ENCODE data around the gene ZNF324B.

The ZNF324B gene

GRCh38 chr19:58460039-58460438 is 8.6 kb downstream of the ZNF324B start:
- no peaks in the 10 kb centered on the region for H3K79me1 ChIP-seq (ENCODE audit: low read length)
- H3K36me3 ChIP-seq (ENCODE audit: control insufficient read depth, insufficient read depth, low read length) = no peaks in the 10 kb centered on the region
- H3K79me2 ChIP-seq (ENCODE audit: control insufficient read depth, insufficient read depth, low read length) = no peaks in the 10 kb centered on the region
- H3K56ac ChIP-seq (ENCODE audit: low read length) = no peak overlapping the region
- H3K27ac ChIP-seq (ENCODE audit: low read depth, low read length) = no peak overlapping the region
- DNase-seq = no peak
- H3K4me3 ChIP-seq (ENCODE audit: low read length) = no peak overlapping the region
- WGBS (ENCODE audit: extremely low coverage, insufficient coverage, low lambda C conversion rate) = no CpG with 5 or more reads among the region's 2 CpGs
- no peak overlapping the region for H3K4me2 ChIP-seq (ENCODE audit: low read length)
- no peak overlapping the region for H3K9ac ChIP-seq (ENCODE audit: low read length)
- no peak overlapping the region for H3K18ac ChIP-seq (ENCODE audit: low read length)
- H2BK5ac ChIP-seq (ENCODE audit: low read length) = no peak overlapping the region
- H3K4ac ChIP-seq (ENCODE audit: low read depth, low read length) = no peak overlapping the region
- H3K4me1 ChIP-seq (ENCODE audit: control insufficient read depth, low read depth, low read length) = no peaks in the 10 kb centered on the region
- H4K8ac ChIP-seq (ENCODE audit: low read depth, low read length) = no peak overlapping the region
- no peak overlapping the region for H2BK120ac ChIP-seq (ENCODE audit: low read depth, low read length)
- no peaks in the 10 kb centered on the region for H3K27me3 ChIP-seq (ENCODE audit: insufficient read depth, low read length, poor library complexity)
- no peak overlapping the region for H4K5ac ChIP-seq (ENCODE audit: low read length)
- no peak overlapping the region for H2AK5ac ChIP-seq (ENCODE audit: low read length)
- no peak overlapping the region for H3K23ac ChIP-seq (ENCODE audit: low read length)
- H2BK15ac ChIP-seq (replicated peaks; ENCODE audit: low read depth) = no peak overlapping the region

DNA sequence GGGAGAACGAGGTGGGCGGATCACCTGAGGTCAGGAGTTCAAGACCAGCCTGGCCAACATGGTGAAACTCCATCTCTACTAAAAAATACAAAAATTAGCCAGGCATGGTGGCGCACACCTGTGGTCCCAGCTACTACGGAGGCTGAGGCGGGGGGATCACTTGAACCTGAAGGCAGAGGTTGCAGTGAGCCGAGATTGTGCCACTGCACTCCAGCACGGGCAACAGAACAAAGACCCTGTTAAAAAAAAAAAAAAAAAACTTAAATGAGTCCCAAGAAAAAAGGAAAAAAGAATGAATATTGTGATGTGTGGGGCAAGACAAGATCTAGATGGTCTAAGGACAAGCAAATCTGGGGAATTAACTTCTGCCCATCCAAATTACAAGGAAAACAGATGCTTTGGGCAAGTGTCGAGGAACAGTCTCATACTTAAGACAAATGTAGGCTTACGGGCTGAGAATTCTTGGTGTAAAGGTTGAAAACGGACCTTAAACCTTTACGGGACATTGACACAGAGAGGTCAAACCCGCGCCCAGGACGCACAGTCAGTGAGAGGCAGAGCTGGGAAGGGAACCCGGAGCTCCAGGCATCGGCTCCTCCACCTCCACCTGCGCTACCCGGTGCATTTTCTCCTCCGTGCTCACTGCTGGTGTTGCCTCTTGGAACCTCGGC is 14.8 kb downstream of the ZNF324B start:
- Histone ChIP-seq H3K4me1 (ENCODE audit: control insufficient read depth, low read depth, low read length) (no peaks in the 10 kb centered on the region), H2BK5ac (ENCODE audit: low read length) (no peak overlapping the region), H3K18ac (ENCODE audit: low read length) (no peak overlapping the region), H3K4me3 (ENCODE audit: low read length) (no peak overlapping the region), H3K27me3 (ENCODE audit: insufficient read depth, low read length, poor library complexity) (no peaks in the 10 kb centered on the region), H3K79me2 (ENCODE audit: control insufficient read depth, insufficient read depth, low read length) (no peaks in the 10 kb centered on the region), H3K56ac (ENCODE audit: low read length) (peak overlapping the region; percentile 83), H4K8ac (ENCODE audit: low read depth, low read length) (no peak overlapping the region), H3K27ac (ENCODE audit: low read depth, low read length) (no peak overlapping the region), H3K23ac (ENCODE audit: low read length) (no peak overlapping the region), H3K4ac (ENCODE audit: low read depth, low read length) (no peak overlapping the region), H3K4me2 (ENCODE audit: low read length) (peak overlapping the region; percentile 66), H2AK5ac (ENCODE audit: low read length) (no peak overlapping the region), H4K5ac (ENCODE audit: low read length) (no peak overlapping the region), H2BK15ac (replicated peaks; ENCODE audit: low read depth) (no peak overlapping the region), H3K36me3 (ENCODE audit: control insufficient read depth, insufficient read depth, low read length) (no peaks in the 10 kb centered on the region), H2BK120ac (ENCODE audit: low read depth, low read length) (no peak overlapping the region), H3K79me1 (ENCODE audit: low read length) (peaks cover 3% of the 10 kb centered on the region), H3K9ac (ENCODE audit: low read length) (peak overlapping the region; percentile 38)
- WGBS (ENCODE audit: extremely low coverage, insufficient coverage, low lambda C conversion rate) = no CpG with 5 or more reads among the region's 20 CpGs
- DNase-seq = no peak

- Histone ChIP-seq H4K5ac (ENCODE audit: low read length) (no peak within 1 kb of the TSS), H3K79me1 (ENCODE audit: low read length) (peaks cover 3% of the 10 kb centered on the region), H3K18ac (ENCODE audit: low read length) (no peak within 1 kb of the TSS), H3K79me2 (ENCODE audit: control insufficient read depth, insufficient read depth, low read length) (no peaks in the 10 kb centered on the region), H3K4ac (ENCODE audit: low read depth, low read length) (no peak within 1 kb of the TSS), H3K27me3 (ENCODE audit: insufficient read depth, low read length, poor library complexity) (no peaks in the 10 kb centered on the region), H3K56ac (ENCODE audit: low read length) (peak within 1 kb of the TSS; percentile 88), H3K36me3 (ENCODE audit: control insufficient read depth, insufficient read depth, low read length) (peaks cover under 1% of the 10 kb centered on the region), H2BK5ac (ENCODE audit: low read length) (no peak within 1 kb of the TSS), H3K9ac (ENCODE audit: low read length) (peak within 1 kb of the TSS; percentile 81), H3K4me3 (ENCODE audit: low read length) (peak within 1 kb of the TSS; percentile 74), H2BK120ac (ENCODE audit: low read depth, low read length) (no peak within 1 kb of the TSS), H3K27ac (ENCODE audit: low read depth, low read length) (no peak within 1 kb of the TSS), H3K4me1 (ENCODE audit: control insufficient read depth, low read depth, low read length) (no peaks in the 10 kb centered on the region), H2AK5ac (ENCODE audit: low read length) (no peak within 1 kb of the TSS), H3K4me2 (ENCODE audit: low read length) (peak within 1 kb of the TSS; percentile 74), H2BK15ac (replicated peaks; ENCODE audit: low read depth) (no peak within 1 kb of the TSS), H3K23ac (ENCODE audit: low read length) (no peak within 1 kb of the TSS), H4K8ac (ENCODE audit: low read depth, low read length) (no peak within 1 kb of the TSS)
- peak; percentile 99 for DNase-seq
- no CpG with 5 or more reads among the region's 92 CpGs for WGBS (ENCODE audit: extremely low coverage, insufficient coverage, low lambda C conversion rate)
These were observed 15.6 kb downstream of the ZNF324B start, which contains the start of gene ZNF324 for GRCh38 chr19:58466760-58467589. Gene ZNF324 (plus strand): TSS chr19:58467080. CDS start chr19:58469186, 2,106 bp downstream.

- peaks cover 3% of the 10 kb centered on the region for H3K36me3 ChIP-seq (ENCODE audit: control insufficient read depth, insufficient read depth, low read length)
- H3K27me3 ChIP-seq (ENCODE audit: insufficient read depth, low read length, poor library complexity) = no peaks in the 10 kb centered on the region
- H3K4ac ChIP-seq (ENCODE audit: low read depth, low read length) = no peak overlapping the region
- DNase-seq = peak; percentile 26
- no CpG with 5 or more reads among the region's 5 CpGs for WGBS (ENCODE audit: extremely low coverage, insufficient coverage, low lambda C conversion rate)
- no peak overlapping the region for H2AK5ac ChIP-seq (ENCODE audit: low read length)
- H4K5ac ChIP-seq (ENCODE audit: low read length) = no peak overlapping the region
- no peak overlapping the region for H2BK15ac ChIP-seq (replicated peaks; ENCODE audit: low read depth)
- H3K27ac ChIP-seq (ENCODE audit: low read depth, low read length) = no peak overlapping the region
- H3K4me2 ChIP-seq (ENCODE audit: low read length) = no peak overlapping the region
- peak overlapping the region; percentile 34 for H3K56ac ChIP-seq (ENCODE audit: low read length)
- no peak overlapping the region for H3K9ac ChIP-seq (ENCODE audit: low read length)
- H3K79me2 ChIP-seq (ENCODE audit: control insufficient read depth, insufficient read depth, low read length) = no peaks in the 10 kb centered on the region
- H2BK120ac ChIP-seq (ENCODE audit: low read depth, low read length) = no peak overlapping the region
- H2BK5ac ChIP-seq (ENCODE audit: low read length) = no peak overlapping the region
- H3K4me1 ChIP-seq (ENCODE audit: control insufficient read depth, low read depth, low read length) = no peaks in the 10 kb centered on the region
- H3K79me1 ChIP-seq (ENCODE audit: low read length) = peaks cover 3% of the 10 kb centered on the region
- H3K4me3 ChIP-seq (ENCODE audit: low read length) = no peak overlapping the region
- H3K18ac ChIP-seq (ENCODE audit: low read length) = no peak overlapping the region
- no peak overlapping the region for H4K8ac ChIP-seq (ENCODE audit: low read depth, low read length)
- H3K23ac ChIP-seq (ENCODE audit: low read length) = no peak overlapping the region
These were observed 16.9 kb downstream of the ZNF324B start for GRCh38 chr19:58468216-58468839.

DNA sequence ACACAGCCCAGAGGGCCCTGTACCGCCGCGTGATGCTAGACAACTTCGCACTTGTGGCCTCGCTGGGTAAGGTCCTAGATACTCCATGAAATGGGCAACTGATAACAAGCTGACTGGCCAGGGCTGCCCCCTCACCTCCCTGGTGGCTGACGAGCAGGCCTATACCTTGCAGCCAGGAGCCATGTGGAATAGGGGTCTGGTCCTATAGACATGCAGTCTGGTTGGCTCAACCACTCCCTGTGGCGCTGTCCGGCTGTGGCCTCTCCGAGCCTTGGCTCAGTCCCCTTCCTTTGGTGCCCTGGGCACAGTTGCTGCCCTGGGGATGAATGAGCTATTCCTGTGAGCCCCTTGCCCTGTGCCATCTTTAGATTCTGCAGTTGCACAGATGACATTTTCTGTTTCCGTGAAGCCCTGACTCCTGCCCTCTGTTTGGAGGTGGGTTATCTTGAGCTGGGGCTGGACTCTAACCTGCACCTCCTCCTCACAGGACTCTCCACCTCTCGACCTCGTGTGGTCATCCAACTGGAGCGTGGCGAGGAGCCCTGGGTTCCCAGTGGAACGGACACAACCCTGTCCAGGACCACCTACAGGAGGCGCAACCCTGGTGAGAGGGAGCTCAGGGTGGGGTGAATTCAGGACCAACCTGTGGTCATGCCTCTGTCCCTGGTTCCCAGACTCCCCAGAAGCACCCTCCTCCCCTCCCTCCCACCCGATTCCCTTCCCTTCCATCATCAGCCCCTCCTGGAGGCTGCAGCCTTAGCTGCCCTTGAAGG is 18.0 kb downstream of the ZNF324B start:
- Histone ChIP-seq H3K27me3 (ENCODE audit: insufficient read depth, low read length, poor library complexity) (no peaks in the 10 kb centered on the region), H2BK5ac (ENCODE audit: low read length) (no peak overlapping the region), H2BK120ac (ENCODE audit: low read depth, low read length) (no peak overlapping the region), H3K79me2 (ENCODE audit: control insufficient read depth, insufficient read depth, low read length) (no peaks in the 10 kb centered on the region), H3K79me1 (ENCODE audit: low read length) (peaks cover 3% of the 10 kb centered on the region), H4K5ac (ENCODE audit: low read length) (no peak overlapping the region), H3K4me3 (ENCODE audit: low read length) (no peak overlapping the region), H2AK5ac (ENCODE audit: low read length) (no peak overlapping the region), H3K36me3 (ENCODE audit: control insufficient read depth, insufficient read depth, low read length) (peaks cover 3% of the 10 kb centered on the region), H3K23ac (ENCODE audit: low read length) (no peak overlapping the region), H3K27ac (ENCODE audit: low read depth, low read length) (no peak overlapping the region), H3K18ac (ENCODE audit: low read length) (no peak overlapping the region), H3K56ac (ENCODE audit: low read length) (no peak overlapping the region), H2BK15ac (replicated peaks; ENCODE audit: low read depth) (no peak overlapping the region), H3K4me2 (ENCODE audit: low read length) (no peak overlapping the region), H3K4ac (ENCODE audit: low read depth, low read length) (no peak overlapping the region), H3K4me1 (ENCODE audit: control insufficient read depth, low read depth, low read length) (no peaks in the 10 kb centered on the region), H3K9ac (ENCODE audit: low read length) (no peak overlapping the region), H4K8ac (ENCODE audit: low read depth, low read length) (no peak overlapping the region)
- no peak for DNase-seq
- no CpG with 5 or more reads among the region's 17 CpGs for WGBS (ENCODE audit: extremely low coverage, insufficient coverage, low lambda C conversion rate)

All from mesendoderm (in vitro differentiated cells).